H1 (cell line): ENCODE data around the gene KANTR.

ENCODE experiments used
- BACH1 ChIP-seq: IDR thresholded peaks from 2 replicates; pipeline ENCODE4 v1.6.1; 2012; ENCODE audit warnings: low read length, improper control_type of control experiment
- CHD2 ChIP-seq: IDR thresholded peaks from 2 replicates; pipeline ENCODE4 v1.6.1; 2012; ENCODE audit warnings: low read length, improper control_type of control experiment
- EZH2 ChIP-seq: fragments of 200-600 bp; sonication (generic); IDR thresholded peaks from 2 replicates; pipeline ENCODE4 v1.7.1; 2012; ENCODE audit warnings: low read depth, mild to moderate bottlenecking, moderate library complexity, low read length, inconsistent platforms; ENCODE audit not compliant: severe bottlenecking
- HDAC6 ChIP-seq: IDR thresholded peaks from one replicate; pipeline ENCODE4 v1.7.1; 2012; ENCODE audit warnings: low read depth, mild to moderate bottlenecking, inconsistent platforms, low read length, moderate library complexity
- RFX5 ChIP-seq: IDR thresholded peaks from 2 replicates; pipeline ENCODE4 v1.6.1; 2011; ENCODE audit warnings: low read depth, low read length, improper control_type of control experiment, borderline replicate concordance
- SP1 ChIP-seq: IDR thresholded peaks from 2 replicates; pipeline ENCODE4 v1.6.1; 2011; ENCODE audit warnings: low read depth, low read length
- TAF1 ChIP-seq: IDR thresholded peaks from 2 replicates; pipeline ENCODE4 v1.6.1; 2011; ENCODE audit warnings: mild to moderate bottlenecking, low read depth, low read length
- TF ChIP-seq, protein P1 (sequence below), 3 experiments: IDR thresholded peaks; 1 replicate in 2 of 3; 2 replicates in 1 of 3; pipeline versions ENCODE4 v1.5.1 to v1.6.1; 2011; ENCODE audit warnings: low read length in 3 of 3, mild to moderate bottlenecking in 3 of 3, inconsistent platforms in 2 of 3, low read depth in 1 of 3, moderate library complexity in 1 of 3; ENCODE audit not compliant: insufficient read depth in 1 of 3; ENCODE audit errors: control extremely low read depth in 1 of 3
- TF ChIP-seq, protein P2 (sequence below): IDR thresholded peaks from 2 replicates; pipeline ENCODE4 v1.6.1; 2012; ENCODE audit warnings: inconsistent platforms

DNA sequence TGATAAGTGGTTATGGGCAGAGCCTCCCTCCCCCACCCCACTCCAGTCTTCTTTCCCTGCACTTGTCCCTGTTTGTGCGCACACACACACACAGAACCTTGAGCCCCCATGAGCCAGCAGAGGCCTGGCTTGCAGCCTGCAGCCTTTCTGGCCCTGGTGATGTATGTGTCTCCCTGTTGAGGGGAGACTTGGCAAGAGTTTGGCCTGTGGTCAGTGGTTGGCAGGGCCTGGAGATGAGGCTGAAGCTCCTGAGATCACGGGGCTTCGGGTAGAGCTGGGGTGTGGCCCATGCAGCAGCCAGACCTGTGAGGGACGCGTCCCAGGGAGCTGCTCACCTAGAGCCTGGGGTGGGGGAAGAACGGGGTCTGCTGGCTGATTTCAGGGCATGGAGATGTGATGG lies 43.1 kb upstream of the KANTR start:
- TF ChIP-seq, protein P1, sequence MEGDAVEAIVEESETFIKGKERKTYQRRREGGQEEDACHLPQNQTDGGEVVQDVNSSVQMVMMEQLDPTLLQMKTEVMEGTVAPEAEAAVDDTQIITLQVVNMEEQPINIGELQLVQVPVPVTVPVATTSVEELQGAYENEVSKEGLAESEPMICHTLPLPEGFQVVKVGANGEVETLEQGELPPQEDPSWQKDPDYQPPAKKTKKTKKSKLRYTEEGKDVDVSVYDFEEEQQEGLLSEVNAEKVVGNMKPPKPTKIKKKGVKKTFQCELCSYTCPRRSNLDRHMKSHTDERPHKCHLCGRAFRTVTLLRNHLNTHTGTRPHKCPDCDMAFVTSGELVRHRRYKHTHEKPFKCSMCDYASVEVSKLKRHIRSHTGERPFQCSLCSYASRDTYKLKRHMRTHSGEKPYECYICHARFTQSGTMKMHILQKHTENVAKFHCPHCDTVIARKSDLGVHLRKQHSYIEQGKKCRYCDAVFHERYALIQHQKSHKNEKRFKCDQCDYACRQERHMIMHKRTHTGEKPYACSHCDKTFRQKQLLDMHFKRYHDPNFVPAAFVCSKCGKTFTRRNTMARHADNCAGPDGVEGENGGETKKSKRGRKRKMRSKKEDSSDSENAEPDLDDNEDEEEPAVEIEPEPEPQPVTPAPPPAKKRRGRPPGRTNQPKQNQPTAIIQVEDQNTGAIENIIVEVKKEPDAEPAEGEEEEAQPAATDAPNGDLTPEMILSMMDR (IDR thresholded peaks at IDR 0.05; ENCODE audit: control extremely low read depth in 1 of 3, insufficient read depth in 1 of 3, low read depth in 1 of 3, low read length in 3 of 3), result no peak
- TF ChIP-seq EZH2 (no peak), HDAC6 (no peak), BACH1 (no peak), CHD2 (no peak), RFX5 (no peak), TAF1 (no peak), SP1 (no peak)
- TF ChIP-seq, protein P2, sequence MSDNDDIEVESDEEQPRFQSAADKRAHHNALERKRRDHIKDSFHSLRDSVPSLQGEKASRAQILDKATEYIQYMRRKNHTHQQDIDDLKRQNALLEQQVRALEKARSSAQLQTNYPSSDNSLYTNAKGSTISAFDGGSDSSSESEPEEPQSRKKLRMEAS, result no peak
